Stimulated activated CD8-positive, alpha-beta memory T cell treated with anti-CD3 and anti-CD28 coated beads, Interleukin-15, amount 100 ng/mL, for 24 hours (primary cell): ENCODE data around the gene CD177.
"Not testable (repeated sequence)": the region's sequence is repeated elsewhere in the genome, so short reads cannot be mapped to it uniquely, and the experiment has no call there.

Experiments
- DNase-seq: peaks from one replicate; pipeline ENCODE4 v3.0.0-alpha.2; 2020; ENCODE audit warnings: low read depth

CD177 gene

GRCh38 chr19:43332058-43332922 lies 21.2 kb upstream of the CD177 start:
- DNase-seq: no peak

DNA sequence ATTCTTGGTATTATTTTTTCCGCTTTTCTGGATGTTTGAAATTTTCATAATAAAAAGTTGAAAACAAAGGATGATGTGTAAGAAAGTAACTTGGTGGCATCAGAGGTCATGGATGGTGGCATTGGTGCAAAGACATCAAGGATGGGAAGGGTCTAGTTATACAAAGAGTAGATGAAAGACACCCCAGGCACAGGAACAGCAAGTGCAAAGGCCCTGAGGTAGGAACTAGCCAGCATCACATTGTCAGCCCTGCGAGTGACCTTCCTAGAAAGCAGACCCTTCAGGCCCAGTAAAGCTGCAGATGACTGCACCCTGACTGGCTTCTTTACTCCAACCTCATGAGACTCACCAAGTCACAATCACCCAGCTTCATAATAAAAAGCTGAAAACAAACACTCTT lies 17.0 kb upstream of the CD177 start:
- not testable (repeated sequence) for DNase-seq

GRCh38 chr19:43337737-43338136 lies 15.7 kb upstream of the CD177 start:
- DNase-seq: no peak

- no peak for DNase-seq
Measured at GRCh38 chr19:43338530-43338929, 15.0 kb upstream of the CD177 start.

DNA sequence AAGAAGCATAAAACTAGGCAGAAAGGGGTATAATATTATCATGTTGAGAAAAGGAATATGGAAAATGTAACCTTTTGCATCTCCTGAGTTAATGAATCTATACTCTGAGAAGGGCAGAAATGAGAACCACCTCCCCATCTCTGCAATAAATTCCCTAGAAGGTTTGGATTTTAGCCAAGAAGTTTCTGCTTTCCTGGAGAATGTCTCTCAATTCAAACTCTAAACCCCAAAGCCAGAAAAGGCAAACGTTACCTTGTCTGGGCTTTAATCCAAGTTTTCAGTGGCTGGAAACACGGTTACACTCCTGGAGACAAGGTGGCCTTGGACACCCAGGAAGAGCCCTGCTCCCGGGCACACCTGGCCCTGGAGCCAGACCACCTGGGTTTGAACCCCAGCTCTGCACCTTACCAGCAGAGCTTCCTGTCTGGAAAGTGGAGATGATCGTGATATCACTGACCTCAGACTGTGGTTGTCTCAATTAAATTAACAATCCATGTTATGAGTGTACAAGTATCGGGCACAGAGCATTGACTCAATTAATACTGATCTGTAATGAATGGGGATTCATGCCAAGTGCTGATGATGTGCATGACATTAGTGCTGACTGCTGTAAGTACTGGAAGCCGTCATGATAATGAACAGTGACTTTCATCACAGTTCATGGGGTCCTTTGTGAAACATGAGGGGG lies 14.1 kb upstream of the CD177 start:
- not testable (repeated sequence) for DNase-seq

DNA sequence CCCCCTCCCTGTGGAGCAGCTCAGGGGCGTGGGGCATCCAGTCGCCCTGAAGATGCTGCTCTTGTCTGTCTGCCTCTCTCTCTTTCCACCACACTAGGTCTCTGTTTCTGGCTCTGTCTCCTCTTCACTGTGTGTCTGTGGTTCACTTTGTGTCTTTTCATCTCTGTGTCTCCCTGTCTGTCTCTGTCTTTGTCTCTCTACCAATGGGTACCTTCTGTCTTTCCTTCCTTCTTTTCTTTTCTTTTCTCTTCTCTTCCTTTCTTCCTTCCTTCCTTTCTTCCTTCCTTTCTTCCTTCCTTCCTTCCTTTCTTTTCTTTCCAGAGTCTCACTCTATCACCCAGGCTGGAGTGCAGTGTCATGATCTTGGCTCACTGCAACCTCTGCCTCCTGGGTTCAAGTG lies 13.4 kb upstream of the CD177 start:
- not testable (repeated sequence) for DNase-seq

- not testable (repeated sequence) for DNase-seq
Measured at GRCh38 chr19:43341098-43341497, 12.4 kb upstream of the CD177 start.

DNA sequence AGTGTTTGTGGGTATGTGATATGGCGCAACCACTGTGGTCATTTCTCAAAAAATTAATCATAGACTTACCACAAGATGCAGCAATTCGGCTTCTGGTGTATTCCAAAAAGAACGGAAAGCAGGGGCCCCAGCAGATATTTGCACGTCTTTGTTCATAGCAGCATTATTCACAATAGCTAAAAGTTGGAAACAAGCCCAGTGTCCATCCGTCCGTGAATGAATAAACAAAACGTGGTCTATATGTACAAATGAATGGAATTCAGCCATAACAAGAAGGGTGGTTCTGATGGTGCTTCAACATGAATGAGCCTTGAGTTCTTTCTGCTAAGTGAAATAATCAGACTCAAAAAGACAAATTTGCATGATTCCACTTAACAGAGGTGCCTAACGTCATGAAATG lies 11.4 kb upstream of the CD177 start:
- not testable (repeated sequence) for DNase-seq

DNA sequence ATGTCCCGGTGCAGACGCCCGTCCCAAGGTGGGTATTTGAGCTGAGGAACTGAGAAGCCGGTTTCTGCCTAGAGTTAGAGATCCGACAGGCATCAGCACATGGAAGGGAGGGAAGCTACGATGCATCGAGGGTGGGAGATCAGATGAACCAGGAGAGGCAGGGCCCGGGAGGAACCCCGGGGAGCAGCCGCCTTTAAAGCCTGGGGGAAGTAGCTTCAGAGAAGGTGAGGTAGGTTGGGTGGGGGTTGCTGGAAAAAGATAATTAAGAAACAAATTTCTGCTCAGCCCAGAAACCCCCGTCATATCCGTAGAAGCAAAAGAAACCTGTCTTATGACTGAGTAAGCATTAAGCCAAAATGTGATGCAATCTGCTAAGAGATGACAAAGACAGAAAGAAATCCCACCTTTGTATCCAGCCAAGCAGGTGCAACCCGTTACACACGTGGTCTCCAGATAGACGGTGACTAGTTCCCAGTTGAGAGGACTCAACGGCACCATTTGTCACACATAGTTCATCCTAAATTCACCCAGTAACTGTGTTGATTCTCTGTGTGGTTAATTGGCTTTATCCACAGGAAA lies 9.1 kb upstream of the CD177 start:
- DNase-seq: not testable (repeated sequence)

GRCh38 chr19:43349813-43350212 lies 3.7 kb upstream of the CD177 start:
- not testable (repeated sequence) for DNase-seq

GRCh38 chr19:43351998-43352746 lies 1.3 kb upstream of the CD177 start:
- no peak for DNase-seq

- DNase-seq: no peak
Measured at GRCh38 chr19:43354305-43354627, 780 bp downstream of the CD177 start.

GRCh38 chr19:43356749-43357148 lies 3.3 kb downstream of the CD177 start:
- DNase-seq: not testable (repeated sequence)

DNA sequence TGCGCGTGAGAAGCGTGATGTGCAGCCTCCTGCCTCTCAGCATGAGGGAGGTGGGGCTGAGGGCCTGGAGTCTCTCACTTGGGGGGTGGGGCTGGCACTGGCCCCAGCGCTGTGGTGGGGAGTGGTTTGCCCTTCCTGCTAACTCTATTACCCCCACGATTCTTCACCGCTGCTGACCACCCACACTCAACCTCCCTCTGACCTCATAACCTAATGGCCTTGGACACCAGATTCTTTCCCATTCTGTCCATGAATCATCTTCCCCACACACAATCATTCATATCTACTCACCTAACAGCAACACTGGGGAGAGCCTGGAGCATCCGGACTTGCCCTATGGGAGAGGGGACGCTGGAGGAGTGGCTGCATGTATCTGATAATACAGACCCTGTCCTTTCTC lies 8.7 kb downstream of the CD177 start:
- DNase-seq: no peak

- DNase-seq: no peak
Measured at GRCh38 chr19:43362745-43363144, 9.3 kb downstream of the CD177 start.

- DNase-seq: not testable (repeated sequence)
Measured at GRCh38 chr19:43365677-43366076, 12.2 kb downstream of the CD177 start.

- no peak for DNase-seq
Measured at GRCh38 chr19:43367822-43368221, 14.3 kb downstream of the CD177 start.

GRCh38 chr19:43368897-43369296 lies 15.4 kb downstream of the CD177 start:
- DNase-seq: not testable (repeated sequence)

DNA sequence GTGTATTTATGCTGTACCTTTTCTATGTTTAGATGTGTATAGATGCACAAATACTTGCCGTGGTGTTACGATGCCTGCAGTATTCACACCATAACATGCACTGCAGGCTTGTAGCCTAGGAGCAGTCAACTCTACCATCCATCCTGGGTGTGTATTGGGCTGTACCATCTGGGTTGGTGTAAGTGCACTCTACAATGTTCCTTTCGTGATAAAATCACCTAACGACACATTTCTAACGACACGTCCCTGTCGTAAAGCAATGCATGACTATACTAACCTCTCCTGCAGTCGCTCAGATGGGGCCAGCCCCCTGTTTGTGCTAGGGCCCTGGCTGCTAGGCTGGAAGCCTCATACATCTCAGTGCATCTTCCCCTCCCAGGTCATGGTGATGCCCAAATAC lies 18.4 kb downstream of the CD177 start:
- DNase-seq: no peak

- DNase-seq: no peak
Measured at GRCh38 chr19:43372462-43372861, 19.0 kb downstream of the CD177 start.

GRCh38 chr19:43377624-43378023 lies 24.1 kb downstream of the CD177 start:
- DNase-seq: not testable (repeated sequence)

GRCh38 chr19:43380008-43380407 lies 26.5 kb downstream of the CD177 start:
- DNase-seq: no peak
